HEK293 (cell line): ENCODE measurements around the gene ZFP36.

Experiments used
- EGR2 ChIP-seq: fragments of 450-650 bp; formaldehyde crosslinking; IDR thresholded peaks from 2 replicates; pipeline ENCODE4 v1.5.1; 2016; ENCODE audit warnings: low read depth, missing biosample characterization, missing genetic modification characterization
- KLF10 ChIP-seq: fragments of 450-650 bp; IDR thresholded peaks from 2 replicates; pipeline ENCODE4 v1.5.1; 2018; ENCODE audit warnings: missing biosample characterization, mild to moderate bottlenecking, missing genetic modification characterization
- SP2 ChIP-seq: fragments of 450-650 bp; formaldehyde crosslinking; IDR thresholded peaks from 2 replicates; pipeline ENCODE4 v1.5.1; 2016; ENCODE audit warnings: missing biosample characterization, missing genetic modification characterization
- ZEB2 ChIP-seq: fragments of 450-650 bp; formaldehyde crosslinking; IDR thresholded peaks from 2 replicates; pipeline ENCODE4 v1.5.1; 2016; ENCODE audit warnings: missing biosample characterization, missing genetic modification characterization
- ZNF514 ChIP-seq: fragments of 450-650 bp; formaldehyde crosslinking; IDR thresholded peaks from 2 replicates; pipeline ENCODE4 v1.5.1; 2016; ENCODE audit warnings: missing biosample characterization, missing genetic modification characterization
- ZNF670 ChIP-seq: fragments of 450-650 bp; formaldehyde crosslinking; IDR thresholded peaks from 2 replicates; pipeline ENCODE4 v1.5.1; 2016; ENCODE audit warnings: missing biosample characterization, missing genetic modification characterization, low read depth
- TF ChIP-seq, protein P1 (sequence below): fragments of 450-650 bp; formaldehyde crosslinking; IDR thresholded peaks from 2 replicates; pipeline ENCODE4 v1.5.1; 2016; ENCODE audit warnings: missing biosample characterization, missing genetic modification characterization
- TF ChIP-seq, protein P2 (sequence below): fragments of 450-650 bp; formaldehyde crosslinking; conservative IDR thresholded peaks from 2 replicates; pipeline ENCODE4 v1.5.1; 2016; ENCODE audit warnings: low read depth, missing biosample characterization, missing genetic modification characterization
- TF ChIP-seq, protein P3 (sequence below): fragments of 450-650 bp; formaldehyde crosslinking; IDR thresholded peaks from 2 replicates; pipeline ENCODE4 v1.5.1; 2017; ENCODE audit warnings: missing biosample characterization, mild to moderate bottlenecking, missing genetic modification characterization, moderate library complexity
- TF ChIP-seq, protein P4 (sequence below): fragments of 450-650 bp; formaldehyde crosslinking; IDR thresholded peaks from 2 replicates; pipeline ENCODE4 v1.5.1; 2016; ENCODE audit warnings: missing biosample characterization, missing genetic modification characterization
- TF ChIP-seq, protein P5 (sequence below): fragments of 450-650 bp; formaldehyde crosslinking; IDR thresholded peaks from 2 replicates; pipeline ENCODE4 v1.5.1; 2016; ENCODE audit warnings: missing biosample characterization, missing genetic modification characterization, low read depth

DNA sequence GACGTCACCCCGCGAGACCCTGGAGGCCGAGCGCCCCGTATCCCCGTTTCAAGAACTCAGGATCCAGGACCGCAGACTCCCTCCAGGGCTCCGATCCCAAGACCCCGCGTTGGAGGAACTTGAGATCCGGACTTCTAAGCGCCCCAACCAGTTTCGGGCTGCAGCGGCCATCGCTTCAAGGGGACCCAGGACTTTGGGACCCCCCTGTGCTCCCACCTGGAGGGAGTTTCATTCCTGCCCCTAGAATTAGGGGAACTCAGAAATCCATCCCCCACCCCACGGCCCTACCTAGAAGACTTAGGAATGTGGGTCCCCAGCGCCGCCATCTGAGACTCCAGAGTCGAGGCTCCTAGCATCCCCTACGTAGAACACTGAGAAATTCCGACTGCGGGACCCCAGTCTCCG lies 6.2 kb downstream of the ZFP36 start:
- TF ChIP-seq, protein P1, sequence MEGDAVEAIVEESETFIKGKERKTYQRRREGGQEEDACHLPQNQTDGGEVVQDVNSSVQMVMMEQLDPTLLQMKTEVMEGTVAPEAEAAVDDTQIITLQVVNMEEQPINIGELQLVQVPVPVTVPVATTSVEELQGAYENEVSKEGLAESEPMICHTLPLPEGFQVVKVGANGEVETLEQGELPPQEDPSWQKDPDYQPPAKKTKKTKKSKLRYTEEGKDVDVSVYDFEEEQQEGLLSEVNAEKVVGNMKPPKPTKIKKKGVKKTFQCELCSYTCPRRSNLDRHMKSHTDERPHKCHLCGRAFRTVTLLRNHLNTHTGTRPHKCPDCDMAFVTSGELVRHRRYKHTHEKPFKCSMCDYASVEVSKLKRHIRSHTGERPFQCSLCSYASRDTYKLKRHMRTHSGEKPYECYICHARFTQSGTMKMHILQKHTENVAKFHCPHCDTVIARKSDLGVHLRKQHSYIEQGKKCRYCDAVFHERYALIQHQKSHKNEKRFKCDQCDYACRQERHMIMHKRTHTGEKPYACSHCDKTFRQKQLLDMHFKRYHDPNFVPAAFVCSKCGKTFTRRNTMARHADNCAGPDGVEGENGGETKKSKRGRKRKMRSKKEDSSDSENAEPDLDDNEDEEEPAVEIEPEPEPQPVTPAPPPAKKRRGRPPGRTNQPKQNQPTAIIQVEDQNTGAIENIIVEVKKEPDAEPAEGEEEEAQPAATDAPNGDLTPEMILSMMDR (tag by site-specific recombination), result 0 out of 2 replicates have a peak, but pooled peaks have one; percentile 1
- TF ChIP-seq SP2 (tag by site-specific recombination) (no peak), EGR2 (no peak), KLF10 (tag by site-specific recombination) (no peak), ZNF514 (no peak), ZEB2 (0 out of 2 replicates have a peak, but pooled peaks have one; percentile 12), ZNF670 (tag by site-specific recombination) (no peak)
- TF ChIP-seq, protein P2, sequence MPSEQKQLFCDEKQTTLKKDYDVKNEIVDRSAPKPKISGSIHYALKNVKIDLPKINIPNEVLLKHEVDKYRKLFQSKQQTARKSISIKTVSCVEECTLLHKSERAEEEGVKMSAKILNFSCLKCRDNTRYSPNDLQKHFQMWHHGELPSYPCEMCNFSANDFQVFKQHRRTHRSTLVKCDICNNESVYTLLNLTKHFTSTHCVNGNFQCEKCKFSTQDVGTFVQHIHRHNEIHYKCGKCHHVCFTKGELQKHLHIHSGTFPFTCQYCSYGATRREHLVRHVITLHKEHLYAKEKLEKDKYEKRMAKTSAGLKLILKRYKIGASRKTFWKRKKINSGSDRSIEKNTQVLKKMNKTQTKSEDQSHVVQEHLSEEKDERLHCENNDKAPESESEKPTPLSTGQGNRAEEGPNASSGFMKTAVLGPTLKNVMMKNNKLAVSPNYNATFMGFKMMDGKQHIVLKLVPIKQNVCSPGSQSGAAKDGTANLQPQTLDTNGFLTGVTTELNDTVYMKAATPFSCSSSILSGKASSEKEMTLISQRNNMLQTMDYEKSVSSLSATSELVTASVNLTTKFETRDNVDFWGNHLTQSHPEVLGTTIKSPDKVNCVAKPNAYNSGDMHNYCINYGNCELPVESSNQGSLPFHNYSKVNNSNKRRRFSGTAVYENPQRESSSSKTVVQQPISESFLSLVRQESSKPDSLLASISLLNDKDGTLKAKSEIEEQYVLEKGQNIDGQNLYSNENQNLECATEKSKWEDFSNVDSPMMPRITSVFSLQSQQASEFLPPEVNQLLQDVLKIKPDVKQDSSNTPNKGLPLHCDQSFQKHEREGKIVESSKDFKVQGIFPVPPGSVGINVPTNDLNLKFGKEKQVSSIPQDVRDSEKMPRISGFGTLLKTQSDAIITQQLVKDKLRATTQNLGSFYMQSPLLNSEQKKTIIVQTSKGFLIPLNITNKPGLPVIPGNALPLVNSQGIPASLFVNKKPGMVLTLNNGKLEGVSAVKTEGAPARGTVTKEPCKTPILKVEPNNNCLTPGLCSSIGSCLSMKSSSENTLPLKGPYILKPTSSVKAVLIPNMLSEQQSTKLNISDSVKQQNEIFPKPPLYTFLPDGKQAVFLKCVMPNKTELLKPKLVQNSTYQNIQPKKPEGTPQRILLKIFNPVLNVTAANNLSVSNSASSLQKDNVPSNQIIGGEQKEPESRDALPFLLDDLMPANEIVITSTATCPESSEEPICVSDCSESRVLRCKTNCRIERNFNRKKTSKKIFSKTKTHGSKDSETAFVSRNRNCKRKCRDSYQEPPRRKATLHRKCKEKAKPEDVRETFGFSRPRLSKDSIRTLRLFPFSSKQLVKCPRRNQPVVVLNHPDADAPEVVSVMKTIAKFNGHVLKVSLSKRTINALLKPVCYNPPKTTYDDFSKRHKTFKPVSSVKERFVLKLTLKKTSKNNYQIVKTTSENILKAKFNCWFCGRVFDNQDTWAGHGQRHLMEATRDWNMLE (tag by site-specific recombination), result no peak
- TF ChIP-seq, protein P3, sequence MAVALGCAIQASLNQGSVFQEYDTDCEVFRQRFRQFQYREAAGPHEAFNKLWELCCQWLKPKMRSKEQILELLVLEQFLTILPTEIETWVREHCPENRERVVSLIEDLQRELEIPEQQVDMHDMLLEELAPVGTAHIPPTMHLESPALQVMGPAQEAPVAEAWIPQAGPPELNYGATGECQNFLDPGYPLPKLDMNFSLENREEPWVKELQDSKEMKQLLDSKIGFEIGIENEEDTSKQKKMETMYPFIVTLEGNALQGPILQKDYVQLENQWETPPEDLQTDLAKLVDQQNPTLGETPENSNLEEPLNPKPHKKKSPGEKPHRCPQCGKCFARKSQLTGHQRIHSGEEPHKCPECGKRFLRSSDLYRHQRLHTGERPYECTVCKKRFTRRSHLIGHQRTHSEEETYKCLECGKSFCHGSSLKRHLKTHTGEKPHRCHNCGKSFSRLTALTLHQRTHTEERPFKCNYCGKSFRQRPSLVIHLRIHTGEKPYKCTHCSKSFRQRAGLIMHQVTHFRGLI (tag by site-specific recombination), result no peak
- TF ChIP-seq, protein P4, sequence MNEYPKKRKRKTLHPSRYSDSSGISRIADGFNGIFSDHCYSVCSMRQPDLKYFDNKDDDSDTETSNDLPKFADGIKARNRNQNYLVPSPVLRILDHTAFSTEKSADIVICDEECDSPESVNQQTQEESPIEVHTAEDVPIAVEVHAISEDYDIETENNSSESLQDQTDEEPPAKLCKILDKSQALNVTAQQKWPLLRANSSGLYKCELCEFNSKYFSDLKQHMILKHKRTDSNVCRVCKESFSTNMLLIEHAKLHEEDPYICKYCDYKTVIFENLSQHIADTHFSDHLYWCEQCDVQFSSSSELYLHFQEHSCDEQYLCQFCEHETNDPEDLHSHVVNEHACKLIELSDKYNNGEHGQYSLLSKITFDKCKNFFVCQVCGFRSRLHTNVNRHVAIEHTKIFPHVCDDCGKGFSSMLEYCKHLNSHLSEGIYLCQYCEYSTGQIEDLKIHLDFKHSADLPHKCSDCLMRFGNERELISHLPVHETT (tag by site-specific recombination), result no peak
- TF ChIP-seq, protein P5, sequence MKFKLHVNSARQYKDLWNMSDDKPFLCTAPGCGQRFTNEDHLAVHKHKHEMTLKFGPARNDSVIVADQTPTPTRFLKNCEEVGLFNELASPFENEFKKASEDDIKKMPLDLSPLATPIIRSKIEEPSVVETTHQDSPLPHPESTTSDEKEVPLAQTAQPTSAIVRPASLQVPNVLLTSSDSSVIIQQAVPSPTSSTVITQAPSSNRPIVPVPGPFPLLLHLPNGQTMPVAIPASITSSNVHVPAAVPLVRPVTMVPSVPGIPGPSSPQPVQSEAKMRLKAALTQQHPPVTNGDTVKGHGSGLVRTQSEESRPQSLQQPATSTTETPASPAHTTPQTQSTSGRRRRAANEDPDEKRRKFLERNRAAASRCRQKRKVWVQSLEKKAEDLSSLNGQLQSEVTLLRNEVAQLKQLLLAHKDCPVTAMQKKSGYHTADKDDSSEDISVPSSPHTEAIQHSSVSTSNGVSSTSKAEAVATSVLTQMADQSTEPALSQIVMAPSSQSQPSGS (tag by site-specific recombination), result no peak
